Activated naive CD8-positive, alpha-beta T cell treated with anti-CD3 and anti-CD28 coated beads, Interleukin-2, amount 50 U/mL, for 16 hours (primary cell): Measurements from ENCODE around the gene MME.

ENCODE experiments used
- DNase-seq: peaks from one replicate; pipeline ENCODE4 v3.0.0-alpha.2; 2020; ENCODE audit warnings: low read depth, low spot score

The MME gene

GRCh38 chr3:155147588-155147987 lies 67.5 kb downstream of the MME start:
- DNase-seq: no peak

GRCh38 chr3:155149494-155149893 lies 69.4 kb downstream of the MME start:
- no peak for DNase-seq

GRCh38 chr3:155153242-155154186 lies 73.4 kb downstream of the MME start:
- no peak for DNase-seq

DNA sequence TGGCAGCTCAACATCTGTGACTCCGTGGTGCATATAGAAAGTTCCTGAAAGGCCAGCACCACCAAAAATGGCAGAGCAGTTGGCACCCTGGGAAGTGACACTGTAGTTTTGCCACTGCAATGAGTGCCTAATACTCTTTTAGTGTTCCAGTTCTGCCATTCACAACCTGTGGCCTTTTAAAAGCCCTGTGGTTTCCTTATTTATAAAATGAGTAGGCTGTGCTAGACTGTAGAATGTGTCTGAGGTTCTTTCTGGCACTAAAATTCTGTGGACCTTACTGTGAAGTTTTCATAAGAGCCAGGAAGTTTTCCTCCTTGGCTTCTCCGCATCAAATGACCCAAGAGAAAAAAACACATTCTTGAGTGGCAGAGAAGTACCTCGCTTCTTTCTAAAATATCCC lies 74.1 kb downstream of the MME start:
- no peak for DNase-seq

GRCh38 chr3:155158346-155159037 lies 78.4 kb downstream of the MME start:
- no peak for DNase-seq

DNA sequence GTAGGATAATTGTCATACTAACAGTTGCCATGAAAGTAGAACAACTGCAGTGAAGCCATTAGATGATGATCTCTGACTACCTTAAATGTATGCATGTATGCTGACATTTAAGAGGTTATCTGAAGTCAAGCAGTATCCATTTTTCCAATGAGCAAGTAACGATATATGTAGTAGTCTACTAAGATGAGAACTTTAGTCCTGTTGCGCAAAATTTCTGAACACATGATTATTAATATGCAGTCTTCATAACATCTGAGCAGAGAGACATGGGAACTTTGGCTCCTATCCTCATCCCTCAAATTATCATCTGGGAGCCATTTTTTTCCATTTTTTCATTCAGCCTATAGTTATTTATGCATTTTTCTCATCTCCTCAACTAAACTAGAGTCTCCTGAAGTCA lies 79.2 kb downstream of the MME start:
- DNase-seq: no peak

GRCh38 chr3:155161640-155162292 lies 81.6 kb downstream of the MME start:
- no peak for DNase-seq

- no peak for DNase-seq
Measured at GRCh38 chr3:155164306-155164705, 84.2 kb downstream of the MME start.

DNA sequence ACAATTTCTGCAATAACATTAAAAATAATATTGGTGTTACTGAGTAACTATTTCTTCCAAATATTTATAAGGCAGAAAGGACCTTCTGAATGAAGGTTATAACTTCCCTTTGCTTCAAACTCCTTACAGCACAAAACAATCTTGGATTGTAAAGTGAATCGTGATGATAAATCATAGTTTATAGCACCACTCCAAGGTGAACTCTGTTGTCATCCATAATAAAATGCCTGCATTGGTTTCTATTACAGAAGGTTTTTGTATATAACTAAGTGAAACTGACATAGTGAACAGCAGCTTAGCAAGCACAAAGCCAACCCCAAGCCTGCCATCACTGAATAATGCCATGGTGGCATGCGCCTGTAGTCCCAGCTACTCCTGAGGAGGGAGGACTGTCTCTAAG lies 86.3 kb downstream of the MME start:
- DNase-seq: no peak

DNA sequence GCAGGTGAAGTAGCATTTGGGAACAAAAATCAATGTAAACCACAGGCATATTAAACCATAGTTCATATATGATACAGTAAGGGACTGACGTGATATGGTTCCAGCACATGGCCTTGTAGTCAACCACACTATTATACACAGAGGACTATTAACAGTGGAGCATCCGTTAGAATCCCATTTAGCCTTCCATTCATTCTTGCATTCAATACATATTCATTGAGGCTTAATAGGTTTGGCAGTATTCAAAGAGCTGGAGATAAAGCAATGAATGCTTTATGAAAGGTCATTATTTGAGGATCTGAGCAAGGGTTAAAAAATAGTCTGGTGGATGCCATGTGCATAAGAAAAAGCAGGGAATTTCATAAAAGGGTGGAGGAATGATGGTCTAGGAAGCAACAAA lies 89.1 kb downstream of the MME start:
- no peak for DNase-seq

- no peak for DNase-seq
Measured at GRCh38 chr3:155173771-155174170, 93.7 kb downstream of the MME start.

DNA sequence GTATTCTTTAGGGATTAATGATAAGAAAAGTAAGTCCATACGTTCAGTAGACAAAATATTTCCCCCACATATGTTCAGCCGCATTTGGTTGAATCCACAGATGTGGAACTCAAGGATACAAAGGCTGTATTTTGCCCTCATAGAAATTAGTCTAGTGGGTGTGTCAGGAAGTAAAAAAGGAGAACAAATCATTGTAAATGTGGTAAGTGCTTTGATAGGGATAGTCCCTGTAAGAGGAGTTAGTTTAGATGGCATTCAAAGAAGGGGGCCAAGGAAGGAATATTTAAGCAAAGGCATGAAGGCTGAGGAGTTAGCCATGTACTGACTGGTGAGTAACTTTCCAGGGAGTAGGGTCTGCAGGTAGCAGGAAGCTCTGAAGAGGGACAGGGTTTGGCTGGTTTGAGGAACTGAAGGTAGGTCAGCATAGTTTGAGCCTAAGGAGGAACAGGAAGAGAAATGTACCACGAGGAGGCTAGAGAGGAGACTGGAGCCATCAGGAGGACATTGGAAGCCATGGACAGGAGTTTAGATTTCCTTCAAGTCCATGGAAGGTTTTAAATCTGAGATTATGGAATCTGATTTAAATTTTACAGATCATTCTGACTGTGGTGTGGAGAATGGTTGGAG lies 98.8 kb downstream of the MME start:
- DNase-seq: no peak

- no peak for DNase-seq
Measured at GRCh38 chr3:155179437-155179827, 99.3 kb downstream of the MME start.

DNA sequence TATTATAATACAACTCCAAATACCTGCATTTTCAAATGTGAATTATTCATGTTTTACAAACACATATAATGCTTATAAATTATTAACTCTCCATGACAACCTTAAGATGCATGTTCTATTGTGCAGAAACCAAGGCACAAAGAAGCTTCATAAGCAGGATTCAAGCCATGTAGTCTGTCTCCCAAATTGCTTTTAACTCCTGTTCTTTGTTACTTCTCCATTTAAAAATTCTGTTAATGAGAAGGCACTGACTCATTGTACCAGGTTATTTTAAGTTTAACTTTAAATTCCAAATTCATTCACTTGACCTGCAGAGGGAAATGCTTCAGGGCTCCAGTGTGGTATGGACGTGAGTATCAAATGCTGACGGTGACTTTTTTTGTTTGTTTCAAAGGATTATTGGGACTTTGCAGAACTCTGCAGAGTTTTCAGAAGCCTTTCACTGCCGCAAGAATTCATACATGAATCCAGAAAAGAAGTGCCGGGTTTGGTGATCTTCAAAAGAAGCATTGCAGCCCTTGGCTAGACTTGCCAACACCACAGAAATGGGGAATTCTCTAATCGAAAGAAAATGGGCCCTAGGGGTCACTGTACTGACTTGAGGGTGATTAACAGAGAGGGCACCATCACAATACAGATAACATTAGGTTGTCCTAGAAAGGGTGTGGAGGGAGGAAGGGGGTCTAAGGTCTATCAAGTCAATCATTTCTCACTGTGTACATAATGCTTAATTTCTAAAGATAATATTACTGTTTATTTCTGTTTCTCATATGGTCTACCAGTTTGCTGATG lies 100.0 kb downstream of the MME start:
- DNase-seq: no peak

DNA sequence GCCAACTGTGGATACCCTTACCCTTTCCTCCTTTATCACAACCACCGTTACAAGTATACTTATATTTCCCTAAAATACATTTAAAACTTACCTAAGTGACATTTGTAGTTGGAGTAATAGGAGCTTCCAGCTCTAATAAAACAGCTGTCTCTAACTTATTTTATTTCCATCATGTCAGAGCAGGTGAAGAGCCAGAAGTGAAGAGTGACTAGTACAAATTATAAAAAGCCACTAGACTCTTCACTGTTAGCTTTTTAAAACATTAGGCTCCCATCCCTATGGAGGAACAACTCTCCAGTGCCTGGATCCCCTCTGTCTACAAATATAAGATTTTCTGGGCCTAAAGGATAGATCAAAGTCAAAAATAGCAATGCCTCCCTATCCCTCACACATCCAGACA lies 102.3 kb downstream of the MME start:
- no peak for DNase-seq

DNA sequence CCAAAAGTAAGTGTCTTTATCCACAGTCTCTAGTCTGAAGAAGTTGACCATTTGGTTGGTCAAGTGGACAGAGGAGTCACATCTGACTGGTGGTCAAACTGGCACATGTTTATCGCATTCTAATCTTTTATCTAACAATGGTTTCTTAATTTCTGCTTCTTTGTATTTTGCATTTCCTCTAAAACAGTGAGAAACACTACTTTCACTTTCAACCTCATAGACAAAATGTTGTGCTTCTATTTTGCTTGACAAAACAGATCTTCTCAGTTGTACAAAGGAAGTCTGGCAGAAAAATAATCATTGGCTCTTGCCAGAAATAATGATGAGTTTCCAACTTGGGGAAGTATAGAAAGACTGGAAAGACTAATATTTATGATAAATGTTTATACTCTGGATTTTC lies 103.9 kb downstream of the MME start:
- no peak for DNase-seq

- no peak for DNase-seq
Measured at GRCh38 chr3:155185631-155186071, 105.5 kb downstream of the MME start.

DNA sequence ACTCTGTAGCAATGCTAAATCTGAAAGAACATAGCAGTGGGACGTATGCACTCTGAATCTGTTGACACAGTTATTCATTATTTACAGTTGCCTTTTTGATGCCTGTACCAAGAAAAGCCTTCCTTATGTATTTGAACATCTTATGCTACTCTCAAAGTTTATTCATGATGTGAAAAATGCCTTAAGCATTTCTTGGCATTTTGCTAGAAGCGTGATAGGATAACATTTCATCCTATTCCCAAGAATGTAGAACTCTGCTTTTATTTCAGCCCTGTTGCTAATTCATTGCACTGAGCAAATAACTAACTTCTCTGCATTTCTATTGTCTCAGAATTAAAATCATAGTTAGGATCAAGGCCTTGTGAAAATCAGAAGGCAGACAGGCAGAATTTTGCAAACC lies 107.9 kb downstream of the MME start:
- DNase-seq: no peak

DNA sequence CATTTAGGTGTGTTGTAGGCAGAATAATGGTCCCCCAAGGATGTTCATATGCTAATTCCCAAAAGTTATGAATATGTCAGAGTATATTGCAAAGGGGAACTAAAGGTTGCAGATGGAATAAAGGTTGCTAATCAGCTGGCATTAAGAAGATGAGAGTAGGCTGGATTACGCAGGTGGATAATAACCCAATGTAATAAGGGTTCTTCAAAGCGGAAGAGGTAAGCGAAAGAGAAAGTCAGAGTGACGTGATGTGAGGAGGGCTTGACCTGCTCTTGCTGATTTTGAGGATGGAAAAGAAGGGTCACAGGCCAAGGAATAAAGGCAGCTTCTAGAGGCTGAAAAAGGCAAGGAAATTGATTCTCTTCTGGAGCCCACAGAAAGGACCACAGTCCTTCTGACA lies 109.4 kb downstream of the MME start:
- DNase-seq: no peak

DNA sequence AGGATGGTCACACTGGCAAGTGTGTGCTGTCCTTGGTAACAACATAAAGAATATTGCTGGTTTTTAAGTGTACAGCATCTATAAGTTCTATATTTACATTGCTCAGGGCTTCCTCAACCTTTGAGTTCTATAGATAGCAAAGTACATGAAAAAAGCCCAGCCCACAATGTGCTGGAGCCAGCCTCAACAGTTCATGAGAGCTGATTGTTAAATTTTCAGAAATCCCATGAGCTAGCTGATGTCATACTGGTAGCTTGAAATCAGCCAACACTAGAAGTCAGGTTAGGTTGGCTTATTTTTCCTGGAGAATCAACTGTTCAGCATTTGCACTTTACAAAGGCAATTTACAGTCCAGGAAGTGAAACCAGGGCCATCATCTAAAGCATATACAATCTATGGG lies 110.6 kb downstream of the MME start:
- DNase-seq: no peak
